G401 (cell line): ENCODE data around the gene BCAR1. TPM values are rescaled to one million over a fixed set of nuclear protein-coding genes. Genes with fewer than 3 reads are reported as not detected.
"Not testable (repeated sequence)": the region's sequence is repeated elsewhere in the genome, so short reads cannot be mapped to it uniquely, and the experiment has no call there.

Experiments used
- DNase-seq: peaks from one replicate; pipeline ENCODE4 v3.0.0-alpha.2; 2015; ENCODE audit warnings: low spot score
- in situ Hi-C: cut with HindIII; loops from 2 replicates; pipeline ENCODE4 v1.10.0; 2016; ENCODE audit warnings: low sequenced_read_pairs, mixed read lengths
- total RNA-seq: library from RNA; depleted of rRNA; stranded (reverse); fragments of >200 nt; shearing (Covaris generic); gene quantifications from 2 replicates; pipeline ENCODE4 v1.2.3, GENCODE V29; 2014

The BCAR1 gene
- total RNA-seq, 1 experiment from 2014 or later: 124 TPM

DNA sequence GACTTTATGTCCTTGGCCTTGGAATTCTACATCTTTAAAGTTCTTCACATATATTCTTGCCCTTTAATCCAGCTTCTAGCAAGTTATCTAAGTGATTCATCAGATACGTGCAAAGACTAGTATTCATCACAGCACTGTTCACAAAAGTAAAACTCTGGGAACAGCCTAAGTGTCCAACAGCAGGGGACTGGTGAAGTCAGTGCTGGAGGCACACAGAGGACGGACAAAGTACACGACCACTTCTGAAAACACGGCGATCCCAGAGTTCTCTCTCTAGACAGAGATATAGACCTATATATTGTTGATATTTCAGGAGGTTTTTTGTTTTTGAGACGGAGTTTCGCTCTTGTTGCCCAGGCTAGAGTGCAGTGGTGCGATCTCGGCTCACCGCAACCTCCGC lies 19.9 kb downstream of the BCAR1 start:
- no peak for DNase-seq
- in situ Hi-C loops: no loop called here

DNA sequence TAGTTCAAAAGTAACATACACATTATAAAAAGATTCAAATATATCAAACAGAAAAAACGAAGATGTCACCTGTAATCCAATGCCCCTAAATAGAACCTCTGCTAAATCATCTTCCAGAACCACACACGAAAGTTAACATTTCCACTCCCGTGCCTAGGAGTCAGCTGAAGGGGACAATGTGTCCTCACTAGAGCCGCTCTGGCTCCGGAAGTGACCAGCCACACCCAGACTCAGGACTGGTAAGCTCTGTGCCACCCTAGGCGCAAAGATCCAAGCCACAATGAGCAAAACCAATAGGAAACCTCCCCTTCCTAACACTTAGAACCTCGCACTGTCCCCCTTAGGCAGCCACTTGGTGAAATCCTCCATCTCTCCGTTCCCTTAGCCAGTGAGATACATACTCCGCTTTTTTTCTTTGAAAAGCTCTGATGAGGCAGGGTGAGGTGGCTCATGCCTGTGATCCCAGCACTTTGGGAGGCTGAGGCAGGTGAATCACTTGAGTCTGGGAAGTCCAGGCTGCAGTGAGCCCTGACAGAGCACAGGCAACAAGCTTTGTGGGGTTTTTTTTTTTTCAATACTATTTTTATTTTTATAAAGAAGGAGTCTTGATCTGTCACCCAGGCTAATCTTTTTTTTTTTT lies 20.8 kb downstream of the BCAR1 start:
- in situ Hi-C loops: no loop called here

DNA sequence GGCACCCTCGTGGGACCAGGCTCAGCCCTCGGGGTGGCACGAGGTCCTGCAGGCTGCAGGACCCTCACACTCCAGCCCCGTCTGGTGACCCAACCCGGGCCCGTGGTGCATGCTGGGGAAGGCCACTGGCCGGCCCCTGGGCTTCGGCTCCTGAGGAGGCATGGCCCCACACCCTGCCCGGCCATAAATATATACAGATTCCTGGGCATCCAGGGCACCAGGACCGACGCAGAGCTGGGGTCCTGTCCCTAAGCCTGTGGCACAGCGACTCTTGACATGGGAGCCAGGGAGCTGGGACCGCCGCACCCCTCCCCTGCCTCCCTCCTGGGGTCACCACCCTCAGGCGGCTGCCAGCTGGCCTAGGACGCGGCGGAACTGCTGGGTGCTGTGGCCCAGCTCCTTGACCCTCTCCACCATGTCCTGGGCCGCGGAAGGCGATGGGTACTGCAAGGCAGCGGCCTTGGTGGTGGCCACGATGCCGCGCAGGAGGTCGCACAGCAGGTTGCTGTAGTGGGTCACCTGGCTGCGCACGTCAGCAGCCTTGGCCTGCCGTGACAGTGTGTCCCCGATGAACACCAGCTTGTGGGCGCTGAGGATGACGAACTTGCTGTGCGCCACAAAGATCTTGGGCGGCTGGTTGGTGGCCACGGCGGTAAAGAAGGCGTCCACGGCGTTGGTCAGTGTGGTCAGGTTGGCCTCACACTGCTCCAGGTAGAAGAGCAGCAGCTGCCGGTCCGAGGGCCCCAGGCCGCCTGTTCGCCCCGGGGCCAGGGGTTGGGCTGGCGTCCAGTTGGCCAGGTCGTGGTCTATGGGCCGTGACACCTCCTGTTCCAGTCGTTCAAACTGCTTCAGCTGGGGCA lies 22.0 kb downstream of the BCAR1 start:
- in situ Hi-C loops: no loop called here
- DNase-seq: no peak

More for the DNA sequence above, 20.8 kb downstream of the BCAR1 start:
- DNase-seq: no peak

DNA sequence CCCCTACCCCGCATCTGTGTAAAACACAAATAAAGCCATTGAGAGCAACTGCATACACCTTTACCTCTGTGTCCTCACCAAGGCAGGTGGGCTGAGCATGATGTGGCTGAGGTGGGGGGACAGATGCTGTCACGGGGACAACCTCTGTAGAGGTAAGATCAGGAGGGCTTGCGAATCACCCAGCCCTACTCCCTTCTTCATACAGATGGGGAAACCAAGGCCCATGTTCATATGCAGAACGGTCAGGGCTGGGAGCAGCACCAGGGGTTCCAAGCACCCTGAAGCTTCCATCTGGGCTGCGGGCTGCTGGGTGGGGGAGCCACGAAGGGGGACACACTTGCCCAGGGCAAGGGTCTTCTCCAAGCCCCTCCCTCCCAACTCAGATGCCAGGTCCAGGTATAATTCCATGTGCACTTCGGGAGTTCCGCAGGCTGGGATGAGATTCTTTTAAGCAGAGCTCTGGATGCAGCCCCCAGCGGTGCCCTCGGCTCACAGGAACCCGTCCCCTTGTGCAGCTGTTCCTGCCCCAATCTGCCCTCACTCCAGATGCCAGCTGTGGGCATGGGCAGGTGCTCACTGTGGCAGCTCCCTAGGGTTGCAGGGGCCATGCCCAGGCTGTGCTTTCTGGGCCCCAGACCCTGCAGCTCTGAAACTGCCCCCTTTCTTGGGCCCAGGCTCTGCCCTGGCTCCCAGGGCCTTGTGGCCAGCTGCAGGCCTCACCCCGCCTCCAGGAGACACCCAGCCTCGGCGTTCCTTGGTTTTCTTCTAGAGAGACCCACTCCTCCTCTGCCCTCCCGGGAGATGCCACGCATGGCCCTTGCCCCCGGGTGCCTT lies 23.1 kb downstream of the BCAR1 start:
- DNase-seq: no peak
- in situ Hi-C loops: no loop called here

DNA sequence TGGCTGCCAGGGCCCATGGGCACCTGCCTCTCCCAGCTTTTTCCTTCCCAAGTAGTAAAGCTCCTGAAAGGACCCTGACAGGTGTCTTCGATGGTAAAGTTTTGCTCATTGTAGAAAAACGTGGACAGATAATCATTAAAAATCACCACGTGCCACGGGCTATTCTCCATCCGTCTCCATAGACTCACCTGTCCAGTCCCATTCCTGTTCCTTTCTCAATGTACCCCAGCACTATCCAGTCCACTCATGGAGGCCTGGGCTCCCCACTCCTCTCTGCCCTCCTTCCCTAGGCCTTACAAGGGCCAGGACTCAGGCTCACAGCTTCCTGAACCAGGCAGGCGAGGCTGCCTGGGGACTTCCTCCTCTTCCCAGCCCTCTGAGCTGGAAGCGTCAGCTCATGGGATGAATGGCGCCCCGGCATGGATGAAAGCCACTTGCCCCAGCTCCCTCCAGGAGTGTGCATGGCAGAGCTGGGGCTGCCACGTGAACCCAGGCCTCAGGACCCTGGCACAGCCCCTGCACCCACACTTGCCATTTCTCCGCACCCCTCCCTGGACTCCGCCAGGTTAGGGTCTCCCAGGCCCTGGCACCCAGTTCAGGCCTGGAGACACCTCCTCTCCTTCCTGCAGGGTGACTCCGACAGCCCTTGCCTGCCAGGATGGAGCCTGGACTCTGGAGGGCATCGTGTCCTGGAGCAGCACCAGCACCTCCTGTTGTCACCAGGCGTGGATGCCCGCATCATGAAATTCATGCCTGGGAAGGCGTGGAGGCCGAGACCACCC lies 23.9 kb downstream of the BCAR1 start:
- in situ Hi-C loops: no loop called here

DNA sequence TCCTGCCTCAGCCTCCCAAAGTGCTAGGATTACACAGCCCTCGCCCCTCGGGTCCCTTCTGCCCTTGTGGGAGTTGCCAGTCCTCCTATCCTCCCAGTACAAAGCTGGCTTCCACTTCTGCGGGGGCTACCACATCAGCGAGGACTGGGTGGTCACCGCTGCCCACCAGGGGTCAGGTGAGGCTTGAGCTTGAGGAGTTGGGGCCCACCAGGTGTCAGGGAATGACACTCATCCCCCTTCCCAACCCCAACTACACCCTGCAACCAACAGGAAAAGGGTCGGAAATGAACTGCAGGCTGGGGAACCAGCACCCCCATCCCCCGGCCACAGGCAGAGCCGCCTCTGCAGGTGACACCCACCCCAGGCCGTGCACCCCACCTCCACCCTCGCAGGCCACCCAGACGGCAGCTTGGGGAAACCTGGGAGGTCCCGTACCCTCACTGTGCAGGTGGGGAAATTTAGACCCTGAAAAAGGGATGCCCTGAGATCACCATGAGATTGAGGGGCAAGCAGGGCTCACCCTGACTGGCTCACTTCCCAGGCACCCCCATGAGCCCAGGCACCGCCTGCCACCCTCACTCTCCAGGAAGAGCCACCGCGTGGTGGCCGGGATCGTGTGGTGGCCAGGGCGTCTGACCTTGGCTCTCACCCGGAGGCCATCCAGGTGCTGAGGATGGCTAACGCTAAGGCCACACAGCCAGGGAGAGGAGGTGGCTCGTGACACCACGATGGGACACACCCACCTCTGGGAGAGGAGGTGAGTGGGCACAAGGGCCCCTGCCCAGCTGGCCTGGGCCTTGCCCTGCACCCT lies 24.7 kb downstream of the BCAR1 start:
- no peak for DNase-seq
- in situ Hi-C loops: no loop called here

More for the DNA sequence above, 23.9 kb downstream of the BCAR1 start:
- DNase-seq: no peak

DNA sequence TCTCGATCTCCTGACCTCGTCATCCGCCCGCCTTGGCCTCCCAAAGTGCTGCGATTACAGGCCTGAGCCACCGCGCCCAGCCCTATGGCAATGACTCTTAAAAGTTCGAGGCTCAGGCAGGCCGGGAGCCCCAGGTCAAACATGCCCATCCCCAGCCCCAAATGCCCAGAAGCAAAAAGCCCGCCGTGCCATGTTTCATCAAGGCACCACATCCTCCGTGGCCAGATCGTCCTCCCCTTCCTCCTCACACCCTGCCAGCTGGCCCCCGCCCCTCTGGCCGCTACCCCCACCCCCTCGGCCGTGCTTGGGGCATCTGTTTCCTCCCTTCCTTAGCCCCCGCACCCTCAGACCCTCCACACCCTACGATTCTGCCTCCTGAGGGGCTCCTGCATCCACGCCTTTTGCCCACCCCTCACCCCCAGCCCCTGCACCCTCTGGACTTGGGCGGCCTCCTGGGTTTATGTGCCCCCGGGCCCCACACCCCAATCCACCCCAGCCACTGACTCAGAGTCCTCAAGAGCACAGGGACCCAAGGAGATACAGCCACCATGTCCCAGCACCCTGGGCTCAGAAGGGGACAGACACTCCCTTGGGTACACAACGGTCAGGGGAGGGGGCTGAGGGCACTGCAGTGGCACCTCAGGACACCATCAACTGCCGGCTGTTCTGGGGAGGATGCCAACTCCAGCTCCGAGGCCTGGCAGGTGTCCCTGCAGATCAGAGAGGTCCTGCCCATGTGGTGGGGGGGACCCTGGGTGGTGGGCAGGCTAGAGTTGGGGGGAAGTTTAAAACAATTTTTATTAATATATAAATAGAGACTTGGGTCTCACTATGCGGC lies 25.5 kb downstream of the BCAR1 start:
- no peak for DNase-seq
- in situ Hi-C loops: no loop called here

DNA sequence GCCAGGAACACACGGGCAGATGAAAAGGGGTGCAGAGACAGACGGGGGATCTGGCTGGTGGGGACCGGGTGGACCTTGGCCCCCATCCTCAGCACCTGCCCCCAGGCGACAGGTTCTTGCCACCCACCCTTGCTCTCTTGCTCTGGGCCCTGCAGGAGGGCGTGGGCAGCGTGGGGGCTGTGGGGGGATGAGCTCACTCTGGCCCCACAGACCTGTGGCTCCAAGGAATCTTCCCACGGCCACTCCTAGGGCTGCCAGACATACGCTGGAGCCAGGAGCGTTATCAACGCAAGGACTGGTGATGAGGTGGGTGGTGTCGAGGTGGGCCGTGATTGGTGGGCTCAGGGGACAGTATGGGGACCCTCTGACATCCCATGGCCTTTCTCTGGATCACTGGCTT lies 26.3 kb downstream of the BCAR1 start:
- DNase-seq: no peak
- in situ Hi-C loops: no loop called here

DNA sequence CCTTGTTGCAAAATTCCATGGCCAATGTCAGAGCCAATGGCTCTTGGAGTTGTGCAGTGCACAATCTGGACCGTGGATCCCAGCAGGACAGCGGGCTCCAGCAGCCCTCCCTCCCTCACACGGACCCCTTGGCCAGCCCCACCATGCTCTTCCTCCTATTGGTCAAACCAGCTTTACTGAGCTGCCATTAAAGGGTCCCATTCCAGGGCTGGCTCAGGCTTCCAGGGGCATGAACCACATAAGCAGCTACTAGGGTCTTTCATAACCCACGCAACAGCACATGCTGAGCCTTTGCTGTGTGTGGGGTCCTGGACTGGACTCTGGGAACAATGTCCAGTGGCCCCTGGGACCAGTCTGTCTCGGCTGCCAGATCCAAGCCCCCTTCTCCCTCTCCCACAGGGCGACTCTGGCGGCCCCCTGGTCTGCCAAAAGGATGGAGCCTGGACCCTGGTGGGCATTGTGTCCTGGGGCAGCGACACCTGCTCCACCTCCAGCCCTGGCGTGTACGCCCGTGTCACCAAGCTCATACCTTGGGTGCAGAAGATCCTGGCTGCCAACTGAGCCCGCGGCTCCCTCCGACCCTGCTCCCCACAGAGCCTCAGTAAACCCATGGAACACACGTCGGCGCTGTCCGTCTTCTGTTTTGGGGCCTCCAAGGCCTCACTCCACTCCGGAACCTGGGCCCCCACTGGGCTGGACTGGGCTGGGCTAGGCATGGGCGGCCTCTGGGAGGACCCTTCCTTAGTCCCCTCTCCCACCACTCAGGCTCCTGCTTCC lies 26.9 kb downstream of the BCAR1 start:
- no peak for DNase-seq
- in situ Hi-C loops: no loop called here

DNA sequence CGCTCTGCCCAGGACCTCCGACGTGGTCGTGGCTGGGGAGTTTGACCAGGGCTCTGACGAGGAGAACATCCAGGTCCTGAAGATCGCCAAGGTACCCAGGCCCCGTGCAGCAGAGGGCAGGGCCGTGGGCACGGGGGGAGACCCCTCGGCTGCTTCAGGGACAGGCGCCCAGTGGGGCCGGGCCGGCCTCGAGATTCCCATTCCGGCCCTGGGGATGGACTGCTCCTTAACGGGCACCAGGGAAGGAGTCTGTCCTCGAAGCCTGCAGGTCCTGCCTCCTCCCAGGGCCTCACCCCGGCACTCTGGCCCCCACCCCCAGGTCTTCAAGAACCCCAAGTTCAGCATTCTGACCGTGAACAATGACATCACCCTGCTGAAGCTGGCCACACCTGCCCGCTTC lies 28.3 kb downstream of the BCAR1 start:
- DNase-seq, in situ Hi-C loops: not testable (repeated sequence)

DNA sequence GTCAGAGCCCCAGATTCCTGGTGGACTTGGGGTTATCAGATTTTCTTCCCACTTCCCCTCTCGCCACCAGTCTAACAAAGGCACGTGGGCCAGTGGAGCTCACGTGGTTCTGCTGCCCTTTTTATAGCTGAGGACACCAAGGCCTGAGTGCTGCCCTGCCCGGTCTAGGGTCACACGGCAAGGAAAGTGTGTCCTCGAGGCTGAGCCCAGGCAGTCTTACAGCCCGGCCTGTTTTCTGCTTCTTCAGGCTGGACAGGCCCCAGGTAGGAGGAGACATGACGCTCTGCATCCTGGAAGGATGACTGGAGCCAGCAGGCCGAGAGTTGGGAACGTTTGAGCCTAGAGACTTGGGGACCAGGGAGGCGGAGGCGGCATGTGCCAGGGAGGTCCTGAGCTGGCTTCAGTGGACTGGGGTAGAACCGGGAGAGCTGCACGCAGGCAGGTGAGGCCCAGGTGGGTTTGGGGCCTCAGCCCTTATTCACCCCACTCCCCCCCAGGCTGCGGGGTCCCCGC lies 29.1 kb downstream of the BCAR1 start:
- peak; percentile 29 for DNase-seq
- in situ Hi-C loops: no loop called here

DNA sequence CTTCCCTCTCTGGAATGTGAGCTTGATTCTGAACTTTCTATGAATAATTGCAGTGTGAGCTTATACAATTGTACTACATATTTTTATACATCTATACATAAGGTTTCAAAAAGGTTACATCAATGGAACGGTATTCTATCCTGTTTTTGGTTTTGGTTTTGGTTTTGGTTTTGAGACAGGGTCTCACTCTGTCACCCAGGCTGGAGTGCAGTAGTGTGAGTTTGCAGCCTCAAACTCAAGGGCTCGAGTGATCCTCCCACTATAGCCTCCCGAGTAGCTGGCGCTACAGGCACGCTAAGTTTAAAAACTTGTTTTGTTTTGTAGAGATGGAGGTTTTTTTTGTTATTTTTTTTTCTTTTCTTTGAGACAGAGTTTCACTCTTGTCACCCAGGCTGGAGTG lies 31.6 kb downstream of the BCAR1 start:
- DNase-seq: no peak
- in situ Hi-C loops: no loop called here

DNA sequence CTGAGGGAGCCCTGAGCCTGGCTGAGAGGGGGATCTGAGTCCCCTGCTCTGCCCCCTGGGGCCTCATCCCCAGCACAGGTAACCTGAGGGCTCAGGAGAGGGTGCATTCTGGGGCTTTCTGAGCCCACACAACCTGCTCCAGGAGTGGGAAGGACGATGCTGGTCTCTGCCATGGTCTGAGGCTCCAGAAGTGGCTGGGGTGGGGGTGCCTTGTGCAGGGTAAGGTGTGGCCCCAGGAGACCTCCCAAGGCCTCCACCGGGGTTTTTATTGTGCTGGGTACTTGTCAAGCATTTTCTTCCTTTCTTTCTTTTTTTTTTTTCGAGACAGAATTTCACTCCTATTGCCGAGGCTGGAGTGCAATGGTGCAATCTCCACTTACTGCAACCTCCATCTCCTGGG lies 32.3 kb downstream of the BCAR1 start:
- DNase-seq: no peak
- in situ Hi-C loops: no loop called here

DNA sequence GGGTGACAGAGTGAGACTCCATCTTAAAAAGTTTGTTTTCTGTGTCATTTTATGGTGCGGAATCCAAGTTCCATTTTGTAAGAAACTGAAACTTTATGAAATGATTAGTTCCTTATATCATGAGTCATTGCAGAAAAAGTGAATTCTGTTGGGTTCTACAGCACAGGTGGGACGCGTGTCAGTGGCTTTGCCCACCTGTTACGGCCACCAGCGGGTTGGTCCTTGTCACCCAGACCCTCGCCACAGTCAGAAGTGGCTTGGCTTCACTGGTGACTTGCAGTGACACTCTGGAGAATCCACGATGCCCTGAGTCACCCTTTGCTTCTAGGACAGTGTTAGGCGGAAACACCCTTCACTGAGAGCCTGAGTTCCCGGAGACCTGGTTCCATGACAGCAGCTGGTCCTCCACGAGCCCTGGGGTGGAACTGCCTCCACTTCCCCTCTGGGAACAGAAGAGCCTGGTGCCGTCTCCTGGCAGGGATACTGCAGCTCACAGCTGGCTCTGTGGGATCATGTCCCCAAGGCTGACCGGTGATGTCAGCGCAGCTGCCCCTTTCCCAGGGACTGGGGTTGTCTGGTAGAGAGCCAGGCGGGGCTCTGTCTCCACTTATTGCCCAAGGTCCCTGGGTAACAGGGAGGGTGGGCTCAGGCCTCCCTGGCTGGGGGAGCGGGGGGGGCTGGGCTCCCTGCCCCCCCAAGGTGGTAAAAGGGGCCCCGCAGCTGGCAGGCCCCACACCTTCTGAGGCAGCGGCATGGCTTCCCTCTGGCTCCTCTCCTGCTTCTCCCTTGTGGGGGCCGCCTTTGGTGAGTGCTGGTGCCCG lies 33.0 kb downstream of the BCAR1 start, which contains the start of gene CTRB1:
CTRB1 (plus strand) TSS at position 733 of the 821 bp plus-strand sequence; CDS start at position 753, 20 bp downstream.
- DNase-seq: no peak
- in situ Hi-C loops: no loop called here

DNA sequence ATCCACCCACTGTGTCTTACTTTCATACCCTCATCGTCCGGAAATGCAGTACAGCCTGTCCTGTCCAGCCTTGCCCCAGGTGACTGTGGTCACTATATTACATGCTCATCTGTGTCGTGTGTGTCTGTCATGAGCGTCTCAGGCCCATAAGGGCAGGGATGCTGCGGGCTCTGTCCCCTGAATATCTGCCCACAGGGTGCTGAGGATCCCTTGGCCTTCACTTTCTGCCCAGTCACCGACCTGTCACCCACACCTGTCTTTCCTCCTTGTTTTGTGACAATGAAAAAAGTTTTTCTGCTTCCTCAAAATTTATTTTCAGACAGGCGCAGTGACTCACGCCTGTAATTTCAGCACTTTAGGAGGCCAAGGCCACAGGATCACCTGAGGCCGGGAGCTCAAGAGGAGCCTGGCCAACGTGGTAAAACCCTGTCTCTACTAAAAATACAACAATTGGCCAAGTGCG lies 34.0 kb downstream of the BCAR1 start:
- DNase-seq: no peak
- in situ Hi-C loops: no loop called here

DNA sequence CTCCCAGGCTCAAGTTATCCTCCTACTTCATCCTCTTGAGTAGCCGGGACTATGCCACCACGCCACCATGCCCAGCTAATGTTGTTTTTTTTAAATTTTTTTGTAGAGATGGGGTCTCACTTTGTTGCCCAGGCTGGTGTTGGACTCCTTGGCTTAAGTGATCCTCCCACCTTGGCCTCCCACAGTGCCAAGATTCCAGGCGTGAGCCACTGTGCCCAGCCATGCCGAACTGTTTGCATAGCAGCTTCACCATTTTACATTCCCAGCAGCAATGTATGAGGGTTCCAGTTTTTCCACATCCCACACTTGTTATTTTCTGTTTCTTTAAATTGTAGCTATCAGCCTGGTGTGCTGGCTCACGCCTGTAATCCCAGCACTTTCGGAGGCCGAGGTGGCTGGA lies 34.8 kb downstream of the BCAR1 start:
- in situ Hi-C loops: no loop called here
- DNase-seq: no peak
